ENCODE data around the gene MEIS2.

- TF ChIP-seq CTCF (IDR thresholded peaks at IDR 0.05) (no peak), POLR2A (IDR thresholded peaks at IDR 0.05) (no peak), POLR2AphosphoS5 (IDR thresholded peaks at IDR 0.05; ENCODE audit: insufficient read depth in 1 of 2, low read depth in 1 of 2) (no peak)
Observed at GRCh38 chr15:37148714-37149113, 48.4 kb upstream of the MEIS2 start.

All from vagina (tissue), 2 donors.